ENCODE results near the gene ACOX1. TPM values are rescaled to one million over a fixed set of nuclear protein-coding genes. Genes with fewer than 3 reads are reported as not detected.

Gene ACOX1
- total RNA-seq, 1 donor from 2014 or later: 75.2 TPM

GRCh38 chr17:75943491-75943890 lies 35.5 kb downstream of the ACOX1 start:
- H3K4me1 ChIP-seq: peaks cover 4% of the 10 kb centered on the region
- ATAC-seq (no peak), DNase-seq (no peak)
- no peak overlapping the region for H3K4me3 ChIP-seq
- no peak for TF ChIP-seq CTCF (IDR thresholded peaks at IDR 0.05)
- H3K27me3 ChIP-seq: no peaks in the 10 kb centered on the region
- intact Hi-C loops (cut with DNase I): no loop called here
- peaks cover 40% of the 10 kb centered on the region for H3K36me3 ChIP-seq
- H3K9me3 ChIP-seq: no peaks in the 10 kb centered on the region
- no peak overlapping the region for H3K27ac ChIP-seq

- H3K36me3 ChIP-seq: peaks cover 30% of the 10 kb centered on the region
- no peaks in the 10 kb centered on the region for H3K27me3 ChIP-seq
- H3K4me1 ChIP-seq: peaks cover 4% of the 10 kb centered on the region
- no peak overlapping the region for H3K4me3 ChIP-seq
- intact Hi-C loops (cut with DNase I): no loop called here
- no peaks in the 10 kb centered on the region for H3K9me3 ChIP-seq
- DNase-seq: no peak
- no peak for ATAC-seq
- no peak overlapping the region for H3K27ac ChIP-seq
- no peak for TF ChIP-seq CTCF (IDR thresholded peaks at IDR 0.05)
Observed at GRCh38 chr17:75942473-75942872, 36.5 kb downstream of the ACOX1 start.

GRCh38 chr17:75941442-75941819 lies 37.5 kb downstream of the ACOX1 start:
- Histone ChIP-seq H3K4me1 (peaks cover 4% of the 10 kb centered on the region), H3K27me3 (no peaks in the 10 kb centered on the region), H3K36me3 (peaks cover 19% of the 10 kb centered on the region), H3K27ac (peak overlapping the region; percentile 80), H3K9me3 (no peaks in the 10 kb centered on the region), H3K4me3 (peak overlapping the region; percentile 83)
- TF ChIP-seq CTCF (IDR thresholded peaks at IDR 0.05): no peak
- intact Hi-C loops (cut with DNase I): no loop called here
- DNase-seq (peak; percentile 43), ATAC-seq (no peak)

GRCh38 chr17:75940727-75941441 lies 38.1 kb downstream of the ACOX1 start, which contains the start of gene FBF1:
Gene FBF1, minus strand, starts transcription at chr17:75941042. Its CDS starts 2,893 bp downstream, at chr17:75938149.
- TF ChIP-seq CTCF (IDR thresholded peaks at IDR 0.05): no peak
- H3K27ac ChIP-seq: peak within 1 kb of the TSS; percentile 80

GRCh38 chr17:75937652-75938051 lies 41.3 kb downstream of the ACOX1 start:
- Histone ChIP-seq H3K4me3 (no peak overlapping the region), H3K4me1 (peaks cover 4% of the 10 kb centered on the region), H3K27ac (no peak overlapping the region), H3K27me3 (no peaks in the 10 kb centered on the region), H3K36me3 (no peaks in the 10 kb centered on the region), H3K9me3 (no peaks in the 10 kb centered on the region)
- no peak for TF ChIP-seq CTCF (IDR thresholded peaks at IDR 0.05)
- peak; percentile 37 for DNase-seq
- no peak for ATAC-seq
- intact Hi-C loops (cut with DNase I): no loop called here

More at GRCh38 chr17:75940727-75941441, 38.1 kb downstream of the ACOX1 start, which contains the start of gene FBF1:
- Histone ChIP-seq H3K27me3 (no peaks in the 10 kb centered on the region), H3K4me1 (peaks cover 4% of the 10 kb centered on the region), H3K9me3 (no peaks in the 10 kb centered on the region), H3K4me3 (peak within 1 kb of the TSS; percentile 83), H3K36me3 (peaks cover 14% of the 10 kb centered on the region)
- intact Hi-C loops (cut with DNase I): no loop called here
- DNase-seq (peak; percentile 98), ATAC-seq (peak; percentile 100)

Measured in upper lobe of right lung (tissue), 1 donor.